ENCODE data around the gene LAIR1. TPM values are rescaled to one million over a fixed set of nuclear protein-coding genes. Genes with fewer than 3 reads are reported as not detected.

LAIR1 gene
- total RNA-seq, 4 donors from 2014 or later: 4.8 to 22.5 (median 8.3) TPM

DNA sequence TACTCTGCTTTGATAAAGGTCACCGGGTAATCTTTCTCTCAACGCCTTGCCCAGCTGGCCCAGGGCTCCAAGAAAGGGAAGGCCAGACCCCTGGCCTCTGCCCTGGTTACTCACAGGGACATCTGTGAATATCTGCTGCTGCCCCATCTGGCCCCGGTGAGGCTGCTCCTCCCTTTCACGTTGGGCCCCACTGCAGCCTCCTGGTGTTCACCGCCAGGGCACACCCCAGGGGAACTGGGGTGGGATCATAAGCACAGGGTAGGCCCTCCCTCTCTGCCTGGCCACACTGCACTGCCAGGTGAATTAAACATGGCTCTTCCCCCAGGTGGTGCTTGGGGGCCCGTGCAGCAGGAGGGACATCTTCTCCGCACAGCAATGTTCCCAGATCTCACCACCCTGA is 12.7 kb downstream of the LAIR1 start:
- TF ChIP-seq POLR2AphosphoS5 (IDR thresholded peaks at IDR 0.05) (no peak), POLR2A (IDR thresholded peaks at IDR 0.05) (no peak), EP300 (IDR thresholded peaks at IDR 0.05) (no peak)
- TF ChIP-seq, protein P1, sequence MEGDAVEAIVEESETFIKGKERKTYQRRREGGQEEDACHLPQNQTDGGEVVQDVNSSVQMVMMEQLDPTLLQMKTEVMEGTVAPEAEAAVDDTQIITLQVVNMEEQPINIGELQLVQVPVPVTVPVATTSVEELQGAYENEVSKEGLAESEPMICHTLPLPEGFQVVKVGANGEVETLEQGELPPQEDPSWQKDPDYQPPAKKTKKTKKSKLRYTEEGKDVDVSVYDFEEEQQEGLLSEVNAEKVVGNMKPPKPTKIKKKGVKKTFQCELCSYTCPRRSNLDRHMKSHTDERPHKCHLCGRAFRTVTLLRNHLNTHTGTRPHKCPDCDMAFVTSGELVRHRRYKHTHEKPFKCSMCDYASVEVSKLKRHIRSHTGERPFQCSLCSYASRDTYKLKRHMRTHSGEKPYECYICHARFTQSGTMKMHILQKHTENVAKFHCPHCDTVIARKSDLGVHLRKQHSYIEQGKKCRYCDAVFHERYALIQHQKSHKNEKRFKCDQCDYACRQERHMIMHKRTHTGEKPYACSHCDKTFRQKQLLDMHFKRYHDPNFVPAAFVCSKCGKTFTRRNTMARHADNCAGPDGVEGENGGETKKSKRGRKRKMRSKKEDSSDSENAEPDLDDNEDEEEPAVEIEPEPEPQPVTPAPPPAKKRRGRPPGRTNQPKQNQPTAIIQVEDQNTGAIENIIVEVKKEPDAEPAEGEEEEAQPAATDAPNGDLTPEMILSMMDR (IDR thresholded peaks at IDR 0.05): no peak
- 29% methylated on average over 3 of the region's 7 CpGs; no CpG with 5 or more reads in 1 of the 2 donors for WGBS, 2 donors (ENCODE audit: low coverage in 1 of 2)
- no peaks in the 10 kb centered on the region for H3K36me3 ChIP-seq
- H3K9me3 ChIP-seq: no peaks in the 10 kb centered on the region
- peaks cover 39% of the 10 kb centered on the region for H3K27me3 ChIP-seq
- no peaks in the 10 kb centered on the region for H3K4me1 ChIP-seq
- no peak overlapping the region for H3K4me3 ChIP-seq
- no peak for ATAC-seq
- no peak overlapping the region for H3K27ac ChIP-seq

DNA sequence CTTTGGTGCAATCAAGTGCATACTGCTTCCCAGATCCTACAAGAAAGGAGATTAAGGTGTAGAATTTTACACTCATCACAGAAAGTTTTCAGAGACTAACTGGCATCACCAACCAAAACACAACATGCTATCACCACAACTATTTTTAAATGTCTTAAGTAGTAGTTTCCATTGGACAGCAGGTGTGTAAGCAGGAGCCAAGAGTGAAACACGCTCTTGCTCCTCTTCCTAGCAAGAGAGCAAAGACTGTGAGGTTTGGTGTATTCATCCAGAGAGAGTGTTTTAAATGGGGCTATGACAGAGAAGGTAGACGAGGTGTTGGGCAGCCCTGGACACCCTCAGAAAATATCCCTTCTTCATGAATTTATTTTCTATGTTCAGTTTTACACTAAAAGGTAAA is 13.3 kb downstream of the LAIR1 start:
- Histone ChIP-seq H3K27me3 (peaks cover 39% of the 10 kb centered on the region), H3K36me3 (no peaks in the 10 kb centered on the region), H3K4me1 (no peaks in the 10 kb centered on the region), H3K27ac (no peak overlapping the region), H3K9me3 (no peaks in the 10 kb centered on the region), H3K4me3 (no peak overlapping the region)
- 0 to 28% methylated on average over 1 to 2 of the region's 2 CpGs for WGBS, 2 donors (ENCODE audit: low coverage in 1 of 2)
- no peak for ATAC-seq
- no peak for TF ChIP-seq EP300 (IDR thresholded peaks at IDR 0.05)
- TF ChIP-seq, protein P1 (IDR thresholded peaks at IDR 0.05): no peak
- no peak for TF ChIP-seq POLR2A (IDR thresholded peaks at IDR 0.05)
- TF ChIP-seq POLR2AphosphoS5 (IDR thresholded peaks at IDR 0.05): no peak

DNA sequence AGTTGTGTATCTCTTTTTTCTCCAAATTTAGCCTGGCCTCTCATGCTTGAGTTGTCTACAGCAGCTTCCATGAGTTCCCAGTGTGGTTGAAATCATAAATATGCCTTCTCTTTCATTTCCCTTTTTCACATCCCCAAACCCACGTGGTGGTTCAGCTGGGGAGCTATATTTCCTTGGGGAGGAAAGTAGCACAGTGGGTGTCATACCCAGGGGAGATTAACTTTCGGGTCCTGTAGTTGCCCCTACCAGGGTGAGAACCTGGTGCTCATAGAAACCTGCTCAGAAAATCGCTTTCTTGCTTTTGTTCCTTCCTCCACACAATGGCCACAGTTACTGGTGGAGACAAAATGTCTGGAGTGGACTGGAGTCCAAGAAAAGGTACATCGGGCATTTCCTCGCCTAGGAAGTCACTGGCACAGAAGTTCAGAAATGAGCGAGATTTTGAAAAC is 18.8 kb downstream of the LAIR1 start:
- no peak for ATAC-seq
- Histone ChIP-seq H3K27ac (no peak overlapping the region), H3K27me3 (peaks cover 43% of the 10 kb centered on the region), H3K36me3 (no peaks in the 10 kb centered on the region), H3K4me1 (no peaks in the 10 kb centered on the region), H3K9me3 (no peaks in the 10 kb centered on the region), H3K4me3 (no peak overlapping the region)
- WGBS, 2 donors (ENCODE audit: low coverage in 1 of 2): 53 to 55% methylated on average over 2 to 3 of the region's 6 CpGs
- TF ChIP-seq, protein P1 (IDR thresholded peaks at IDR 0.05): no peak
- TF ChIP-seq EP300 (IDR thresholded peaks at IDR 0.05): no peak
- no peak for TF ChIP-seq POLR2AphosphoS5 (IDR thresholded peaks at IDR 0.05)
- TF ChIP-seq POLR2A (IDR thresholded peaks at IDR 0.05): no peak

DNA sequence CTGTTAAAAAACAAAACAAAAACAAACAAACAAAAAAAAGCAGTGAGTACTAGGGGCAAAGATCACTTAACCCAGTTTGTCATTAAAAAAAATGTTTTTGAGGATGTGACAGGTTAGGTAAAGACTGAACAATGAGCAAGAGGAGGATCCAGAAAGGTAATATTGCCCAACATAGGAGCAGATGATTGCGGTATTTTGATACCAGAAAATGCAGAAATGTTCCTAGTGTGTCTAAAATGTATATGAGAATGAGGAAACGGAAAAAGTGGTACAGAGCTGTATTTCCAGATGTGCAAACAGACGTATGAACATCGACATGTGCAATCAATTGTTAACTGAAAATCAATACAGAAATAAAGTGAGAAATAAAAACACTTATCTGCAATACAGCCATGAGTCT is 20.9 kb downstream of the LAIR1 start:
- WGBS, 2 donors (ENCODE audit: low coverage in 1 of 2): 54 to 70% methylated on average over 4 of the region's 4 CpGs
- Histone ChIP-seq H3K4me1 (no peaks in the 10 kb centered on the region), H3K36me3 (no peaks in the 10 kb centered on the region), H3K4me3 (no peak overlapping the region), H3K27ac (no peak overlapping the region), H3K9me3 (no peaks in the 10 kb centered on the region), H3K27me3 (peaks cover 44% of the 10 kb centered on the region)
- TF ChIP-seq POLR2AphosphoS5 (IDR thresholded peaks at IDR 0.05) (no peak), EP300 (IDR thresholded peaks at IDR 0.05) (no peak), POLR2A (IDR thresholded peaks at IDR 0.05) (no peak)
- TF ChIP-seq, protein P1 (IDR thresholded peaks at IDR 0.05): no peak
- ATAC-seq: no peak

DNA sequence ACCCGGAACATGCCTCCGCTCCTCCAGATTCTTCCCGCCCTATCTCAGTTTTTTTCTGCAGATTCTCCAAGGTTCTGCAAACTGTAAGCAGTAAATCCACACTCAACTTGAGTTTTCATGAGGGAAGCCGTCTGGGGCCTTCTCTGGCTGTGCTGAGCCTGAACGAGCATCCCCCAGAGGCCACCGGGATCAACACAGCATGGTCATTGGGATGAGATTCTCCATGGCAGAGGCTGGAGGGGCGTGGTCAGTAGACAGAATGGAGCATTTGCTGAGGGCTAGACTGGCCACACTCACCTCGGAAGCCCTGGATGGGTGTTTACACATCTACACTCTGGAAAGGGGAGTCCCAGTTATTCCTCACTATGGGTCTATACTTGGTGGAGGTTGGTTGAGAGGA is 23.4 kb downstream of the LAIR1 start:
- TF ChIP-seq, protein P1 (IDR thresholded peaks at IDR 0.05): no peak
- TF ChIP-seq POLR2AphosphoS5 (IDR thresholded peaks at IDR 0.05): no peak
- no peak for TF ChIP-seq EP300 (IDR thresholded peaks at IDR 0.05)
- no peak for TF ChIP-seq POLR2A (IDR thresholded peaks at IDR 0.05)
- WGBS, 2 donors (ENCODE audit: low coverage in 1 of 2): 49 to 88% methylated on average over 3 of the region's 8 CpGs
- Histone ChIP-seq H3K27me3 (peaks cover 47% of the 10 kb centered on the region), H3K4me1 (no peaks in the 10 kb centered on the region), H3K36me3 (no peaks in the 10 kb centered on the region), H3K9me3 (no peaks in the 10 kb centered on the region), H3K4me3 (no peak overlapping the region), H3K27ac (no peak overlapping the region)
- ATAC-seq: no peak
